Measurements from ENCODE around the gene ZMYND10. TPM values are rescaled to one million over a fixed set of nuclear protein-coding genes. Genes with fewer than 3 reads are reported as not detected.
A peak's percentile ranks its signal among the peaks of the same experiment; 100 is the strongest.

ZMYND10 gene
- total RNA-seq, 4 donors from 2014 or later: 3.0 TPM; not detected in 3

DNA sequence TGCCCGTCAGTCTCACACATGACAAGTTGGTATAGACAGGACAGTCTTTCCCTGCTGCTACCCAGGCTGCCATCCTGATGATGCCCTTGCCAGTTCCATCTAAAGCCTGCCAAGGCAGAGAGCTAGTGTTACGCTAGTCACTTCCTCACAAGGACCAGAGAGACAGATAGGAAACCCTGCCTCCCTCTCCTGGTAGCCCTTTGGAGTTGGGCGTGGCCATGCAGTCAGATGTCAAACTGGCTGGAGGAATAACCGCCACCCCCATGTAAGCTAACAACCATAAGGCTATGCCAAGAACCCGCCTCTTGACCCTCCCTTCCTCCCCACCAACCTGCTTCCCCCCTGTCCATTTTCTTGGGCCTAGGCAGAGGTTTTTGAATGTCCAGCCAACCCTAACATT lies 11.0 kb upstream of the ZMYND10 start:
- Histone ChIP-seq H3K27me3 (no peaks in the 10 kb centered on the region), H3K4me3 (peak overlapping the region; percentile 79 to 99 (median 82)), H3K36me3 (peaks cover 0 to 40% of the 10 kb centered on the region in 2 donors), H3K27ac (peak overlapping the region; percentile 93 to 97 (median 94)), H3K9me3 (no peaks in the 10 kb centered on the region), H3K4me1 (peaks cover 48 to 50% of the 10 kb centered on the region in 2 donors)
- in situ Hi-C loops (cut with MboI; ENCODE audit: low sequenced_read_pairs in 4 of 4) (loop anchor here in 1 of 4 donors (25.0 kb wide), 1 partner anchor 181 kb away; no protein-coding TSS in a partner anchor), intact Hi-C loops (cut with DNase I; ENCODE audit: low total_unique reads) (loop anchor here (5.0 to 10.0 kb wide), 3 partner anchors 211 to 1038 kb away; partner anchors contain the start of genes C3orf18, CISH, HEMK1 and RBM15B)
- peak in 1 of 2 donors; percentile 40 for ATAC-seq
- peak; percentile 30 to 70 for DNase-seq
- TF ChIP-seq, protein P1, sequence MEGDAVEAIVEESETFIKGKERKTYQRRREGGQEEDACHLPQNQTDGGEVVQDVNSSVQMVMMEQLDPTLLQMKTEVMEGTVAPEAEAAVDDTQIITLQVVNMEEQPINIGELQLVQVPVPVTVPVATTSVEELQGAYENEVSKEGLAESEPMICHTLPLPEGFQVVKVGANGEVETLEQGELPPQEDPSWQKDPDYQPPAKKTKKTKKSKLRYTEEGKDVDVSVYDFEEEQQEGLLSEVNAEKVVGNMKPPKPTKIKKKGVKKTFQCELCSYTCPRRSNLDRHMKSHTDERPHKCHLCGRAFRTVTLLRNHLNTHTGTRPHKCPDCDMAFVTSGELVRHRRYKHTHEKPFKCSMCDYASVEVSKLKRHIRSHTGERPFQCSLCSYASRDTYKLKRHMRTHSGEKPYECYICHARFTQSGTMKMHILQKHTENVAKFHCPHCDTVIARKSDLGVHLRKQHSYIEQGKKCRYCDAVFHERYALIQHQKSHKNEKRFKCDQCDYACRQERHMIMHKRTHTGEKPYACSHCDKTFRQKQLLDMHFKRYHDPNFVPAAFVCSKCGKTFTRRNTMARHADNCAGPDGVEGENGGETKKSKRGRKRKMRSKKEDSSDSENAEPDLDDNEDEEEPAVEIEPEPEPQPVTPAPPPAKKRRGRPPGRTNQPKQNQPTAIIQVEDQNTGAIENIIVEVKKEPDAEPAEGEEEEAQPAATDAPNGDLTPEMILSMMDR (IDR thresholded peaks at IDR 0.05 in 4 of 5, conservative IDR thresholded peaks at IDR 0.05 in 1 of 5): no peak
- no peak for TF ChIP-seq POLR2A (IDR thresholded peaks at IDR 0.05)

DNA sequence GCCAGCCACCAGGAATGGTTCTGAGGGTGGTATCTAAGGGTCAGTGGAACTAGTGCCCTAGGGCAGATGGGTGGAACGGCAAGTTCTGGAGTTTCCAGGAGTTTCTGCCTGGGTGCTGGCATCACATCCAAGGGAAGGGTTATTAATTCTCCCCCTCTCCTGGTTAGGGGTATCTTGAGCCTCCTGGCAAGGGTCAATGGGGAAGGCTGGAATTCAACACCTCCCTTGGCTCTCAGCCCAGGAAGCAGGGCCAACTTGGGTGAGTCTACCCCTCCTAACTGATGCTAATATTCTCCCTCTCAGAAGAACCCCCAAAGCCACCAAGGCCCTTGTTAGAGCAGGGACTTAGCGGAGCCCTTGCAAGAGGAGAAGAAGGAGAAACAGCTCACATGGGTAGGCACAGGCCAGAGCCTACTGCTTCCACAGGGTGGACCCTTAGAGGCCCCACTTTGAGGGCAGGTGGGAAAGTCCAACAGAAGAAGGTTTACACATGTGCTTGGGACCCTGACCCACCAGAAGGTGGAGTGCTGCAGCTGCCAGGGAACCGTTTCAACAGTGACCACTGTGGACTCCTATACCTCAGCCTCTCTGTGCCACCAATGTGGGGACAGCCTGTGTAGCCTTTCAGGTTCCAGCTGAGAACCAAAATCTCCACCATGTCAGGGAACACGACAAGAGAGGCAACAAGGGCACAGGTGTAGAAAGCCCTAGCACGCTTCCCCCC lies 10.5 kb upstream of the ZMYND10 start:
- H3K36me3 ChIP-seq: peaks cover 0 to 40% of the 10 kb centered on the region in 2 donors
- no peak for ATAC-seq
- in situ Hi-C loops (cut with MboI; ENCODE audit: low sequenced_read_pairs in 4 of 4): loop anchor here in 1 of 4 donors (25.0 kb wide), 1 partner anchor 181 kb away; no protein-coding TSS in a partner anchor

DNA sequence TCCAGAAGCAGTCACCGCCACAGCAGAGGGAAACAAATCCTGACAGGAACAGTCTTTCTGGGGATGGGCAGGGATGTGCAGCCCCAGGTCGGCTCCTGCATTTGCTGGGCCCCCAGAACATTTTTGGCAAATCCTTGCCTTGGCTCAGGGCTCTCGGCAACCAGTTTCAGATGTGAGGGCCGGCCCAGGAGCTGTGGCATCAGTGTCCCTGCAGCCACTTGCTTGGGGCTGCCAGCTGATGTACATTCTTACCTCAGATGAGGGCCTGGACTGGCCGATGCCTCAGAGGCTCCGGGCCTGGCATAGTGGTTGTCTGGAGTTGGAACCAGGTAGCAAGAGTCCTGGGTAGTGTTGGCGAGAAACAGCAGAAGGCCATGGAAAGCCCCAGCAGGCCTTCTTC lies 9.3 kb upstream of the ZMYND10 start:
- Histone ChIP-seq H3K27me3 (no peaks in the 10 kb centered on the region), H3K36me3 (peaks cover 0 to 40% of the 10 kb centered on the region in 2 donors), H3K4me1 (peaks cover 57 to 62% of the 10 kb centered on the region in 2 donors), H3K27ac (peak overlapping the region in 1 of 4 donors; percentile 97), H3K4me3 (no peak overlapping the region), H3K9me3 (no peaks in the 10 kb centered on the region)
- in situ Hi-C loops (cut with MboI; ENCODE audit: low sequenced_read_pairs in 4 of 4) (loop anchor here in 1 of 4 donors (25.0 kb wide), 1 partner anchor 182 kb away; no protein-coding TSS in a partner anchor), intact Hi-C loops (cut with DNase I; ENCODE audit: low total_unique reads) (loop anchor here (5.0 to 10.0 kb wide), 3 partner anchors 212 to 1040 kb away; partner anchors contain the start of genes C3orf18, CISH, HEMK1 and RBM15B)
- TF ChIP-seq, protein P1 (IDR thresholded peaks at IDR 0.05 in 4 of 5, conservative IDR thresholded peaks at IDR 0.05 in 1 of 5): no peak
- TF ChIP-seq POLR2A (IDR thresholded peaks at IDR 0.05): no peak
- ATAC-seq (no peak), DNase-seq (no peak)

More for the DNA sequence above, 10.5 kb upstream of the ZMYND10 start:
- no peak for DNase-seq
- TF ChIP-seq, protein P1 (IDR thresholded peaks at IDR 0.05 in 4 of 5, conservative IDR thresholded peaks at IDR 0.05 in 1 of 5): no peak
- TF ChIP-seq POLR2A (IDR thresholded peaks at IDR 0.05): no peak
- Histone ChIP-seq H3K9me3 (no peaks in the 10 kb centered on the region), H3K27me3 (no peaks in the 10 kb centered on the region), H3K4me1 (peaks cover 53 to 55% of the 10 kb centered on the region in 2 donors), H3K27ac (peak overlapping the region; percentile 93 to 97 (median 94)), H3K4me3 (peak overlapping the region; percentile 79 to 99 (median 82))
- intact Hi-C loops (cut with DNase I; ENCODE audit: low total_unique reads): loop anchor here (5.0 to 10.0 kb wide), 3 partner anchors 211 to 1039 kb away; partner anchors contain the start of genes C3orf18, CISH, HEMK1 and RBM15B

DNA sequence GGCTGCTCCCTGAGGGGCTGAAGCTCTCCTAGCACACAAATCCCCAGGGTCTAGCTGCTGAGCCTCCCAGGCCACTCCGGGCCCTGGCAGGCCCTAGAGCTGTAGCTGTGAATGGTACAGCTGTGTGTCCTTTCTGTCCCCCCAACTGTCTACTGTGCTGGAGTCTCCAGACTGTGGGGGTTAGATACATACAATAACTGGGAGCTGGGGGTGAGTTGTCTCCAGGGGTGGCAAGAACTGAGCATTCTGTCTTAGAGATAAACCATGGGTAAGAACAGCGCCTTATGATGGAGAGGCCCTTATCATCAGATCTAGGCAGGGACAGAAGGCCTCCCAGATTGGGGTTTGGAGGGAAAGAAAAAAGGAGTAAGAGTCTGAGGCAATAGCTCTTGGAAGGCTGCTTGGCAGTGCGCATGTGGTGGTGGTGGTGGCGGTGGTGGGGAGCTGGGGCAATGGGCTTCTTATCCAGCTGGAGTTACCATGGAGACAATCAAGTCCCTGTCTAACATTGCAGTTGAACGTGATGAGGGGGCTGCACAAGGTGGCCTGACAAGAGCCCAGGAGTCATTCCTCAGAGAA lies 8.7 kb upstream of the ZMYND10 start:
- H3K27me3 ChIP-seq: no peaks in the 10 kb centered on the region
- no peak for ATAC-seq
- peaks cover 63 to 67% of the 10 kb centered on the region in 2 donors for H3K4me1 ChIP-seq
- no peak for DNase-seq
- in situ Hi-C loops (cut with MboI; ENCODE audit: low sequenced_read_pairs in 4 of 4) (loop anchor here in 1 of 4 donors (25.0 kb wide), 1 partner anchor 183 kb away; no protein-coding TSS in a partner anchor), intact Hi-C loops (cut with DNase I; ENCODE audit: low total_unique reads) (loop anchor here (10.0 kb wide), 1 partner anchor 1041 kb away; the partner anchor contains the start of gene RBM15B)
- no peaks in the 10 kb centered on the region for H3K9me3 ChIP-seq
- TF ChIP-seq, protein P1 (IDR thresholded peaks at IDR 0.05 in 4 of 5, conservative IDR thresholded peaks at IDR 0.05 in 1 of 5): no peak
- no peak for TF ChIP-seq POLR2A (IDR thresholded peaks at IDR 0.05)
- no peak overlapping the region for H3K27ac ChIP-seq
- no peak overlapping the region for H3K4me3 ChIP-seq
- peaks cover 0 to 40% of the 10 kb centered on the region in 2 donors for H3K36me3 ChIP-seq

Measured in gastrocnemius medialis (tissue), 4 donors.